GM23338 (cell line): ENCODE results near the gene AHCYL1. TPM values are rescaled to one million over a fixed set of nuclear protein-coding genes. Genes with fewer than 3 reads are reported as not detected.
A peak's percentile ranks its signal among the peaks of the same experiment; 100 is the strongest.

Experiments
- ATAC-seq: fragments of 200-7000 bp; cut with Tn5 transposase; 3 replicates; pipeline ENCODE4 v1.9.1; 2020
- DNase-seq: peaks from one replicate; pipeline ENCODE4 v3.0.0-alpha.2; 2015; ENCODE audit warnings: low spot score
- H2AFZ ChIP-seq: fragments of 200-600 bp; sonication (generic); 2 replicates; pipeline ENCODE4 v1.8.0; 2016; ENCODE audit warnings: antibody characterized with exemption, mild to moderate bottlenecking, moderate library complexity
- H3F3A ChIP-seq: fragments of 200-600 bp; sonication (generic); replicated peaks from 2 replicates; pipeline ENCODE4 v1.8.0; 2017; ENCODE audit warnings: antibody characterized with exemption, mixed run types, low read depth
- H3K27ac ChIP-seq: fragments of 200-600 bp; sonication (generic); 2 replicates; pipeline ENCODE4 v1.6.1; 2016; ENCODE audit warnings: low read depth
- H3K27me3 ChIP-seq: fragments of 200-600 bp; sonication (generic); 2 replicates; pipeline ENCODE4 v1.8.0; 2016; ENCODE audit warnings: mild to moderate bottlenecking, mixed run types, moderate library complexity; ENCODE audit not compliant: insufficient read depth
- H3K36me3 ChIP-seq: fragments of 200-600 bp; sonication (generic); 2 replicates; pipeline ENCODE4 v1.8.0; 2016; ENCODE audit warnings: mild to moderate bottlenecking; ENCODE audit not compliant: insufficient read depth
- H3K4me1 ChIP-seq: fragments of 200-600 bp; sonication (generic); 2 replicates; pipeline ENCODE4 v1.8.0; 2016; ENCODE audit warnings: mild to moderate bottlenecking, moderate library complexity; ENCODE audit not compliant: insufficient read depth
- H3K4me2 ChIP-seq: fragments of 200-600 bp; sonication (generic); 2 replicates; pipeline ENCODE4 v1.7.1; 2017; ENCODE audit warnings: mixed run types
- H3K4me3 ChIP-seq: fragments of 200-600 bp; sonication (generic); 2 replicates; pipeline ENCODE4 v1.6.1; 2016; ENCODE audit warnings: mixed run types
- H3K79me2 ChIP-seq: fragments of 200-600 bp; sonication (generic); replicated peaks from 2 replicates; pipeline ENCODE4 v1.8.0; 2017; ENCODE audit warnings: mild to moderate bottlenecking; ENCODE audit not compliant: insufficient read depth
- H3K9me2 ChIP-seq: fragments of 200-600 bp; sonication (generic); 2 replicates; pipeline ENCODE4 v1.8.0; 2017; ENCODE audit not compliant: insufficient read depth
- H4K20me1 ChIP-seq: fragments of 200-600 bp; sonication (generic); replicated peaks from 2 replicates; pipeline ENCODE4 v1.8.0; 2017; ENCODE audit warnings: mild to moderate bottlenecking; ENCODE audit not compliant: insufficient read depth
- H3K27ac Mint-ChIP-seq: 2 replicates; pipeline ENCODE4 v1.8.0; 2020; ENCODE audit warnings: inconsistent platforms, mild to moderate bottlenecking, moderate library complexity, mixed read lengths
- H3K27me3 Mint-ChIP-seq: 3 replicates; pipeline ENCODE4 v1.8.0; 2022; ENCODE audit warnings: low read depth, mild to moderate bottlenecking, moderate library complexity, mixed read lengths, inconsistent platforms; ENCODE audit not compliant: insufficient read depth, poor library complexity
- H3K36me3 Mint-ChIP-seq: 3 replicates; pipeline ENCODE4 v1.8.0; 2021; ENCODE audit warnings: low read depth, mild to moderate bottlenecking, inconsistent platforms, moderate library complexity, mixed read lengths
- H3K4me1 Mint-ChIP-seq: 3 replicates; pipeline ENCODE4 v1.8.0; 2020; ENCODE audit warnings: mild to moderate bottlenecking, inconsistent platforms, mixed read lengths
- H3K4me3 Mint-ChIP-seq: 3 replicates; pipeline ENCODE4 v1.8.0; 2021; ENCODE audit warnings: moderate library complexity, mild to moderate bottlenecking, inconsistent platforms, mixed read lengths
- H3K9me3 Mint-ChIP-seq: 3 replicates; pipeline ENCODE4 v1.8.0; 2020; ENCODE audit warnings: moderate library complexity, mild to moderate bottlenecking, inconsistent platforms, mixed read lengths
- CREB1 ChIP-seq: fragments of 250-450 bp; sonication (Bioruptor Pico); IDR thresholded peaks from 2 replicates; pipeline ENCODE4 v1.5.0; 2020; ENCODE audit warnings: low read depth, mild to moderate bottlenecking, moderate library complexity
- EZH2 ChIP-seq: fragments of 200-600 bp; sonication (generic); IDR thresholded peaks from one replicate; pipeline ENCODE4 v1.8.0; 2017; ENCODE audit warnings: antibody characterized with exemption, mild to moderate bottlenecking, low read depth; ENCODE audit not compliant: unreplicated experiment
- EZH2phosphoT487 ChIP-seq: fragments of 200-600 bp; sonication (generic); IDR thresholded peaks from one replicate; pipeline ENCODE4 v1.8.1; 2018; ENCODE audit warnings: antibody characterized with exemption; ENCODE audit not compliant: unreplicated experiment
- NANOG ChIP-seq: IDR thresholded peaks from 2 replicates; pipeline ENCODE4 v1.6.1; 2016; ENCODE audit warnings: antibody characterized with exemption, borderline replicate concordance
- REST ChIP-seq: IDR thresholded peaks from one replicate; pipeline ENCODE4 v1.6.1; 2018; ENCODE audit warnings: antibody characterized with exemption; ENCODE audit not compliant: unreplicated experiment
- polyA plus RNA-seq: library from polyadenylated mRNA; unstranded; fragments of >200 nt; fragmentation: Nextera tagmentation; extraction: Ambion mirVana; gene quantifications from 2 replicates; pipeline ENCODE4 v1.2.1, GENCODE V29; 2016
- total RNA-seq: library from RNA; depleted of rRNA; stranded (reverse); fragments of >200 nt; shearing (Covaris generic); gene quantifications from 2 replicates; pipeline ENCODE4 v1.2.3, GENCODE V29; 2014

The AHCYL1 gene
- total and polyA plus RNA-seq, 2 experiments from 2014 or later = 63.3 to 70.0 TPM

GRCh38 chr1:110067479-110067892 is 82.9 kb downstream of the AHCYL1 start:
- peaks cover 3% of the 10 kb centered on the region; the same call in 1 of the 3 replicates for H3K9me3 Mint-ChIP-seq
- H4K20me1 ChIP-seq = no peaks in the 10 kb centered on the region; the same call in 1 of the 2 replicates
- no peaks in the 10 kb centered on the region; the same call in 2 of the 3 replicates for H3K36me3 Mint-ChIP-seq
- no peak overlapping the region for H3K27ac ChIP-seq
- H3K4me1 ChIP-seq = peaks cover 22% of the 10 kb centered on the region
- 0 out of 2 replicates have a peak, but pooled peaks cover 4% of the 10 kb centered on the region for H3F3A ChIP-seq
- H3K4me1 Mint-ChIP-seq = peaks cover 12% of the 10 kb centered on the region
- peak overlapping the region; percentile 87 for H3K4me2 ChIP-seq
- peak overlapping the region; percentile 90 for H2AFZ ChIP-seq
- peak; percentile 23 for ATAC-seq
- no peak overlapping the region for H3K27ac Mint-ChIP-seq
- peak overlapping the region; percentile 67 for H3K4me3 Mint-ChIP-seq
- H3K4me3 ChIP-seq = peak overlapping the region; percentile 58
- H3K79me2 ChIP-seq = no peaks in the 10 kb centered on the region
- peaks cover 83% of the 10 kb centered on the region for H3K27me3 ChIP-seq
- no peaks in the 10 kb centered on the region for H3K9me2 ChIP-seq
- no peaks in the 10 kb centered on the region for H3K36me3 ChIP-seq
- TF ChIP-seq EZH2 = peak; percentile 96
- TF ChIP-seq NANOG = no peak
- DNase-seq = peak; percentile 67
- H3K27me3 Mint-ChIP-seq = peaks cover 82% of the 10 kb centered on the region

- Histone ChIP-seq H4K20me1 (no peaks in the 10 kb centered on the region; the same call in 1 of the 2 replicates), H3F3A (0 out of 2 replicates have a peak, but pooled peaks cover 4% of the 10 kb centered on the region), H3K79me2 (no peaks in the 10 kb centered on the region), H2AFZ (peak overlapping the region; percentile 95), H3K4me2 (peak overlapping the region; percentile 87), H3K4me1 (peaks cover 22% of the 10 kb centered on the region), H3K27me3 (peaks cover 89% of the 10 kb centered on the region), H3K27ac (no peak overlapping the region), H3K36me3 (no peaks in the 10 kb centered on the region), H3K4me3 (peak overlapping the region; percentile 58), H3K9me2 (no peaks in the 10 kb centered on the region)
- no peaks in the 10 kb centered on the region; the same call in 2 of the 3 replicates for H3K36me3 Mint-ChIP-seq
- DNase-seq (peak; percentile 73), ATAC-seq (peak; percentile 50)
- peaks cover 12% of the 10 kb centered on the region for H3K4me1 Mint-ChIP-seq
- H3K4me3 Mint-ChIP-seq = peak overlapping the region; percentile 67
- H3K9me3 Mint-ChIP-seq = peaks cover 3% of the 10 kb centered on the region; the same call in 1 of the 3 replicates
- H3K27me3 Mint-ChIP-seq = peaks cover 87% of the 10 kb centered on the region
- TF ChIP-seq REST (no peak), CREB1 (no peak), EZH2phosphoT487 (peak; percentile 72), EZH2 (peak; percentile 75)
- no peak overlapping the region for H3K27ac Mint-ChIP-seq
Measured at GRCh38 chr1:110067893-110068645, 83.5 kb downstream of the AHCYL1 start.
